Measurements from ENCODE around the gene PPAT.
A peak's percentile ranks its signal among the peaks of the same experiment; 100 is the strongest.
"Not testable (repeated sequence)": the region's sequence is repeated elsewhere in the genome, so short reads cannot be mapped to it uniquely, and the experiment has no call there.

Gene PPAT

DNA sequence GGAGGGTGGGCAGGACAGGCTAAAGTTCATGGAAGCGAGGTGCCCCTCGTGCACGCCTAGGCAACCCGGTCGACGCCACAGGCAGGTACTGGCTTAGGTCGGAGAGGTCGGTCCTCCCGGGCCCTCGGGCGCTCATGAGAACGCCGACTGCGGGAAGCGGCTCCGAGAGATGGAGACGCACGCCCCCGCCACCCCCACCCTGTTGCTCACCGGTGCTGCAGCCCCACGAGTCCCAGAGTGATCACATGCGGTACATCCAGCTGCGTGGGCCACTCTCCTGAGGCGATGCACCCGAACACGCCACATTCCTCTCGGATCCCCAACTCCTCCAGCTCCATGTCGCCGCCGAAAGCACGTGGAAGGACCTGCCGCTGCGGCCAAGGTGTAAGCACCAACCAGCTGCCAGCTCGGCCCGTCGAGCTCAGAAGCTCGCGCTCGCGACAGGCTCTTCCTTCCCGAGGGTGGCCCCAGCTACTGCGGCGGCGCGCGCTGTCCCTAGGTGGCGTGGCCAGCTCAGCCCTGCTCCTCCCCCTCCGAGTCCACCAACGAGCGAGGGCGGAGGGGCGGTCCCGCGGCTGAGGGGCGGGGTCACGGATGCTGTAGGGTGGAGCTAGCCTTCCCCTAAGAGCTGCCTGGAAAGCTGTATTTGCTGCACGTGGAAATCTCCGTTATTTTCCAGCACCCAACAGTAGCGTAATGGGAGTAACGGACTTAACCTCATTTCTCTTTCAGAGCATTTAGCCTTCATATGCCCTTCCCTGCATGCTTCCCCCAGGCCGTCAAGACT lies at the start of gene PPAT:
TSS of gene PPAT (minus strand) at position 476 of the 787 bp plus-strand sequence. CDS start at position 338, 138 bp downstream.
- DNase-seq (ENCODE audit: low spot score): peak; percentile 99

GRCh38 chr4:56480691-56481090 lies 45.3 kb upstream of the PPAT start:
- no peak for DNase-seq (ENCODE audit: low spot score)

DNA sequence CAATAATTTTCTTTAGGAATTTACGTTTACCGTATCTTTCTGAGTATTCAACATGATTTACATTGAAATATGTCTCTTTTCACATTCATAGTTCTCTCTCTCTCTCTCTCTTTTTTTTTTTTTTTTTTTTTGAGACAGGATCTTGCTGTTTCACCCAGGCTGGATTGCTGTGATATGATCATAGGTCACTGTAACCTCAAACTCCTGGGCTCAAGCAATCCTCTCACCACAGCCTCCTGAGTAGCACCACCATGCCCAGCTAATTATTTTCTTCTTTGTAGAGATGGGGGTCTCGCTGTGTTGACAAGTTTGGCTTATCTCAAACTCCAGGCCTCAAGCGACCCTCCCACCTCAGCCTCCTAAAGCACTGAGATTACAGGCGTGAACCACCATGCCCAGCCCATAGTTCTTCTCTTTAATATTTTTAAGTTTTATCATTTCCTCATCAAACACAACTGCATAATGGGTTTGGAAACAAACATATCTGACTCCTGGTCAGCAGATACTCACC lies 41.8 kb upstream of the PPAT start:
- DNase-seq (ENCODE audit: low spot score): no peak

DNA sequence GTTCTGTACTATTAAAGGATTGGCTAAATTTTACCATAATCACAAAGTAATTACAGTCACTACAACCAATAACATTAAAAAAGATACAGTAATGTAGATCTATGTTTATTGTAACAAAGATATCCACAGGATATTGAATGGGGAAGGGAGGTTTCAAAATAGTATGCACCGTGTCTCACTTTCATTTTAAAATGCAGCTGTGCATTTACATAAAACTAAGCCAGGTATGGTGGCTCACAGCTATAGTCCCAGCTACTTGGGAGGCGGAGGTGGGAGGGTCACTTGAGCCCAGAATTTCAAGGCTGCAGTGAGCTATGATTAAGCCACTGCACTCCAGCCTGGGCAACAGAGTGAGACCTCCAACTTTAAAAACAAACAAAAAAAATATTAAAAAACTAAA lies 40.5 kb upstream of the PPAT start:
- DNase-seq (ENCODE audit: low spot score): no peak

GRCh38 chr4:56469489-56470210 lies 34.2 kb upstream of the PPAT start:
- no peak for DNase-seq (ENCODE audit: low spot score)

- no peak for DNase-seq (ENCODE audit: low spot score)
Measured at GRCh38 chr4:56468097-56468422, 32.6 kb upstream of the PPAT start.

DNA sequence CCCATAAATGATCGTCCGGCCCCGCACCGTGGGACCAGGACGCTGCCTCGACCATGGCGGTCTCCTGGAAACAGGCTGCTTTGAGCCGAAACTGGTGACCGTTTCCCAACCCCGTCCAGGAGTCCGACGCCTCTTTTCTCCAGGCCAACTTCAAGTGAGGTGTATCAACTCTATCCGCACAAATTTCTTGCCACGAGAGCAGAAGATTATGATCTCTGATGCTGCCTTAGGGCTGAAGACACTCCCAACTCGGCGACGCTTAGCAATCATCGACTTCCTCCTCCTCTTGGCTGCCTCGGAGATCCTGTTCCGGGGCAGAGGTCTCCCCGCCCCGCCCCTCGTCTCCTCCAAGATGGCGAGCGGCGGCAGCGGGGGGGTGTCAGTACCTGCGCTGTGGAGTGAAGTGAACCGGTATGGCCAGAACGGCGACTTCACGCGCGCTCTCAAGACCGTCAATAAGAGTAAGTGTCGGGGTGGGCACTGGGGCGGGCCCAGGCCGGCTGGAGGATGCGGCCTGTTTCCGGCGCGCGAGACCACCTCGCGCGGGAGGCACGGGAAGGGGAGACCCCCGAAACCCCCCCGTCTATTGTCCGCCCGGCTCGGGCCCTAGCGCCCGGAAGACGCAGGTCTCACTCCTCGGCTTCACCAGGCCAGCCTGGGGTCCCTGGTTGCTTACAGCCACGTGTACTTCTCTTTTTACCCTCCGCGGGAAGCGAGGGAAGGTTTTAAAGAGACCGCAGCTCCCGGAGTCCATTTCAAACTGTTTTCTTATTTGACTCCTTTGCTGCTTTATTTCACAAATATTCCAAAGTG lies 32.1 kb upstream of the PPAT start, which contains the start of gene SRP72:
TSS of gene SRP72 (plus strand) at position 334 of the 813 bp plus-strand sequence. CDS start at position 353, 19 bp downstream.
- peak; percentile 94 for DNase-seq (ENCODE audit: low spot score)

DNA sequence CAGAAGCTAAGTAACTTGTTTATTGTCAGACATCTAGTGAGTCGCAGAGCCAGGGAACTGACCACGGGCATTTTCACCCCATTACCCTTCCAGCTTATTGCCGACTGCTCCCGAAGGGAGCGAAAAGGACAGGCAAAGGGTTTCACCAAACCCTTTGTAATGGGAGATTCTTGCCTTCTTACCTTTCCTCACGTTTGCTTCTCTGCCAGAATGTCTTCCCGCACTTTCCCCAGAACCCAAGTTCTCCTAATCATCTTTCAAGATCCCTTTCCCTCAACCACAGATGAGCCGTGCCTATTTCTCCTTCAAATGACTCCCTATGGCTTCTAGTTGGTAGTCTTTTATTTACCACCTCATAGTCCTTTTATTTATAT lies 31.5 kb upstream of the PPAT start:
- no peak for DNase-seq (ENCODE audit: low spot score)

GRCh38 chr4:56466296-56466761 lies 30.9 kb upstream of the PPAT start:
- peak; percentile 86 for DNase-seq (ENCODE audit: low spot score)

DNA sequence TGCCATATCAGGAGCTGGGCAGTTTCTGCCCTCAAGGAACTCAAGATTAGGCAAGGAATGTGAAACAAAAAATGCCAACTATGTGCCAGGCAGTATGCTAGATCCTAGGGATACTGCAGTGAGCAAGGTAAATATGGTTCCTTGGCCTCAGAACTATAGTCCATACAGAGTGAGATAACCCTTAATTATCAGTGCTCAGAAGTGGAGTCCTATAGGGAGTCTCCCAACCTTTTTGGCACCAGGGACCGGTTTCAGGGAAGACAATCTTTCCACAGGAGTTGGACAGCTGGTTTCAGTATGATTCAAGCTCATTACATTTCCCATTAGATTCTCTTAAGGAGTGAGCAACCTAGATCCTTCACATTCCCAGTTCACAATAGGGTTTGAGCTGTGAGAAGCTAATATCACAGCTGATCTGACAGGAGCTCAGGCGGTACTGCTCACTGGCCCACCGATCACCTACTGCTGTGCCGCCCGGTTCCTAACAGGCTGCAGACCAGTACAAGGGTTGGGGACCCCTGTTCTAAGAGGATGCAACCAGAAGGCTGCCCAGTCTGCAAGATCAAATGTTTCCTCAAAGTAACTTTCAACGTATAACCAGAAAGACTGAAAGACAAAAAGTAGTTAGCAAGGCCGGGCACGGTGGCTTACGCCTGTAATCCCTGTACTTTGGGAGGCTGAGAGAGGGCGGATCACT lies 30.3 kb upstream of the PPAT start:
- DNase-seq (ENCODE audit: low spot score): no peak

DNA sequence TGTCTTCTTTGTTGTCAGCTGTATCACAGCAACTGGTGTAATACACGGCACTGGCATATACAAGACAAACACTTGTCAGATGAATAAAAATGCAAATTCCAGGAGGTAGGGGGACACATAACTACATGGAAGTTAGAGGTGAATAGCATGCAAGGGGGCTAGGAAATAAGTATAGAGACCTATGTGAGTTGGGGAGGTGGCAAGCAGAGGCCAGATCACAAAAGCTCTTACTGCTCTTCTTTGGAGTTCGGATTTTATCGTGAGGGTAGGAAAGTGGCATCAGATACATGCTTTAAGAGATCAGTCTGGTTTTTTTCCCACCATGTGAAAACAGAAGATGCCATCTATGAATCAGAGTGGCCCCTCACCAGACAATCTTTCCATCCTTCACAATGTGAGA lies 29.2 kb upstream of the PPAT start:
- DNase-seq (ENCODE audit: low spot score): no peak

GRCh38 chr4:56463711-56464110 lies 28.3 kb upstream of the PPAT start:
- DNase-seq (ENCODE audit: low spot score): no peak

DNA sequence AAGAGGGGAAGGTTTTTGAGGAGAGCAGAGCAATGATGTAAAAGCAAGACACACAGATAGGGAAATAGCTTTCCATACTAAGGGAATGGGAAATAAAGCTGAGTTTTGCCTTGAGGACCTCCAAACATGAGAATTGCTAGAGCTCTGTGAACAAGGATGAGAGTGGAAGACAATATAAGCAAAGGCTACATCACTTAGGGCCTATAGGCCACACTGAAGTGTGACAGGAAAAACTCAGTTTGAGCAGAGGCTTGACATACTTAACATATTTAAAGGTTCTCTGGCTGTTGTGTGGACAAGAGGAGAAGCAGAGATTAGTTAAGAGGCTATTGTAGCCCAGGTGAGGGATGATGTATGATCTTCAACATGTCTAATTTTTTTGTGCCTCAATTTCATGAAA lies 26.7 kb upstream of the PPAT start:
- DNase-seq (ENCODE audit: low spot score): no peak

- DNase-seq (ENCODE audit: low spot score): no peak
Measured at GRCh38 chr4:56460085-56460484, 24.7 kb upstream of the PPAT start.

DNA sequence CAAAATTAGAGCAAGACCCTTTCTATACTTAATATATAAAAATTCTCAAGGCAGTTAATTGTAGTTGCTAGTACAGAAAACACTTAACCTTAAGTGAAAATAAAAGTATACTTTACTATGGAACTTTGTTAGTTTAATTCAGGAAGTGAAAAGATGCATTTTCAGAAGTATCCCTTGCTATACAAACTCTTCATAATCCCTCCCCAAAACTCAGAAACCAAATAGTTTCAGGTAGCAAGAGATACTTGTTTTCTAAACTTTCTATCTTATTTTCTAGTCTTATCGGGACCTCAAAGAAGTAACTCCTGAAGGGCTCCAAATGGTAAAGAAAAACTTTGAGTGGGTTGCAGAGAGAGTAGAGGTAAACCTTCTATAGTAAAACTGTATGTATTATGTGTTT lies 14.9 kb upstream of the PPAT start:
- no peak for DNase-seq (ENCODE audit: low spot score)

GRCh38 chr4:56449475-56449874 lies 14.1 kb upstream of the PPAT start:
- DNase-seq (ENCODE audit: low spot score): not testable (repeated sequence)

- no peak for DNase-seq (ENCODE audit: low spot score)
Measured at GRCh38 chr4:56448301-56448700, 12.9 kb upstream of the PPAT start.

- DNase-seq (ENCODE audit: low spot score): no peak
Measured at GRCh38 chr4:56445699-56446098, 10.3 kb upstream of the PPAT start.

GRCh38 chr4:56444719-56445118 lies 9.3 kb upstream of the PPAT start:
- no peak for DNase-seq (ENCODE audit: low spot score)

DNA sequence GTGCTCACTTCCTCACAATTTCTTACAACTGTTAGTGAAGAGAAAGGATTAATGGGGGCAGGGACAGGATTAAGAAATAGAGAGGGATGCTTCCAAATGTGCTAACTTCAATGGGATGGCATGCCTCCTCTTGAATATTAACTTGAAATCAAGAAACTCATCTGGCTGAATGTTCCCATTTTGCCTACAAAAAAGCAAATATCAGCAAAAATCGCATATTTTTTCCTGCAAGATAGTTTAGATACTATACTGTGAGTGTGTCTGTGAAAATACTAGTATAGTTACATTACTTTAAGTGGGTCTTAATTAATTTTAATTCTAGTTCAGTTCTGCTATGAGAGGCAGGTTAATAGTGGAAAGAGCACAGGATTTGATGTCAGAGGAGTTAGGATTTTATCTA lies 5.6 kb upstream of the PPAT start:
- no peak for DNase-seq (ENCODE audit: low spot score)

- no peak for DNase-seq (ENCODE audit: low spot score)
Measured at GRCh38 chr4:56438766-56439165, 3.4 kb upstream of the PPAT start.

Data from AG08395 (cell line).